CD14-positive monocyte (primary cell): ENCODE data around the gene CHRD. TPM values are rescaled to one million over a fixed set of nuclear protein-coding genes. Genes with fewer than 3 reads are reported as not detected.

Experiments used
- DNase-seq, 3 donors: peaks; one replicate each; pipeline ENCODE4 v3.0.0-alpha.2; 2011 to 2022
- H2AFZ ChIP-seq: 2 replicates; pipeline ENCODE4 v1.6.0; 2012; ENCODE audit warnings: mild to moderate bottlenecking, low read depth, low read length, inconsistent platforms; ENCODE audit not compliant: insufficient read depth, poor library complexity, severe bottlenecking
- H3K27ac ChIP-seq, 2 donors: 1 replicate in 1 of 2; 2 replicates in 1 of 2; pipeline ENCODE4 v1.5.1; 2012 to 2013; ENCODE audit warnings: low read length in 2 of 2, control low read depth in 1 of 2, inconsistent platforms in 1 of 2, low read depth in 1 of 2, mild to moderate bottlenecking in 1 of 2
- H3K27me3 ChIP-seq, 2 donors: one replicate each; pipeline versions ENCODE4 v1.6.0 to v1.6.1; 2011 to 2013; ENCODE audit warnings: low read length in 2 of 2; ENCODE audit not compliant: control insufficient read depth in 2 of 2, insufficient read depth in 2 of 2
- H3K36me3 ChIP-seq, 2 donors: replicated peaks in 1 of 2; 1 replicate in 1 of 2; 2 replicates in 1 of 2; pipeline versions ENCODE4 v1.5.1 to v1.6.1; 2012 to 2013; ENCODE audit warnings: low read length in 2 of 2, control low read depth in 1 of 2, inconsistent platforms in 1 of 2, mild to moderate bottlenecking in 1 of 2; ENCODE audit not compliant: insufficient read depth in 2 of 2, control insufficient read depth in 1 of 2
- H3K4me1 ChIP-seq, 2 donors: 1 replicate in 1 of 2; 2 replicates in 1 of 2; pipeline versions ENCODE4 v1.5.1 to v1.6.1; 2012 to 2013; ENCODE audit warnings: low read length in 2 of 2, control low read depth in 1 of 2, inconsistent platforms in 1 of 2, mild to moderate bottlenecking in 1 of 2, moderate library complexity in 1 of 2; ENCODE audit not compliant: insufficient read depth in 2 of 2, control insufficient read depth in 1 of 2
- H3K4me2 ChIP-seq: replicated peaks from 2 replicates; pipeline ENCODE3; 2012; ENCODE audit warnings: low read length, moderate library complexity, mild to moderate bottlenecking; ENCODE audit not compliant: poor library complexity, severe bottlenecking; ENCODE audit errors: extremely low read depth
- H3K4me3 ChIP-seq, 3 experiments: fragments of 200-600 bp in 1 of 3; sonication (generic) in 1 of 3; replicated peaks in 1 of 3; 1 replicate in 2 of 3; 2 replicates in 1 of 3; pipeline ENCODE4 v1.5.1; 2011 to 2013; ENCODE audit warnings: low read length in 3 of 3, mild to moderate bottlenecking in 3 of 3, control low read depth in 2 of 3, low read depth in 2 of 3, inconsistent platforms in 1 of 3, moderate library complexity in 1 of 3
- H3K79me2 ChIP-seq: 2 replicates; pipeline ENCODE4 v1.6.0; 2012; ENCODE audit warnings: mild to moderate bottlenecking, control low read depth, inconsistent platforms, low read length, moderate library complexity; ENCODE audit not compliant: insufficient read depth
- H3K9ac ChIP-seq: 2 replicates; pipeline ENCODE4 v1.6.0; 2017; ENCODE audit warnings: low read length, mild to moderate bottlenecking; ENCODE audit not compliant: insufficient read depth, poor library complexity, severe bottlenecking
- H3K9me3 ChIP-seq, 2 donors: replicated peaks in 1 of 2; 1 replicate in 1 of 2; 2 replicates in 1 of 2; pipeline versions ENCODE4 v1.5.1 to v1.6.1; 2012 to 2013; ENCODE audit warnings: low read length in 2 of 2, control low read depth in 1 of 2; ENCODE audit not compliant: control insufficient read depth in 1 of 2, insufficient read depth in 1 of 2
- H4K20me1 ChIP-seq: 2 replicates; pipeline ENCODE4 v1.6.0; 2012; ENCODE audit warnings: mild to moderate bottlenecking, low read length, control low read depth, moderate library complexity; ENCODE audit not compliant: insufficient read depth
- H3K27ac Mint-ChIP-seq, 7 donors: one replicate each; pipeline ENCODE4 v1.8.0; 2020; ENCODE audit warnings: mild to moderate bottlenecking in 7 of 7, mixed read lengths in 7 of 7, moderate library complexity in 6 of 7, inconsistent platforms in 2 of 7
- H3K27me3 Mint-ChIP-seq, 3 donors: one replicate each; pipeline ENCODE4 v1.8.0; 2021 to 2022; ENCODE audit warnings: low read depth in 3 of 3, mild to moderate bottlenecking in 3 of 3, mixed read lengths in 3 of 3, moderate library complexity in 3 of 3, inconsistent platforms in 1 of 3
- H3K36me3 Mint-ChIP-seq, 2 donors: one replicate each; pipeline ENCODE4 v1.8.0; 2020; ENCODE audit warnings: mixed read lengths in 2 of 2, inconsistent platforms in 1 of 2, mild to moderate bottlenecking in 1 of 2
- H3K4me1 Mint-ChIP-seq: one replicate; pipeline ENCODE4 v1.8.0; 2020; ENCODE audit warnings: mild to moderate bottlenecking, mixed read lengths
- H3K4me3 Mint-ChIP-seq, 2 donors: one replicate each; pipeline ENCODE4 v1.8.0; 2020; ENCODE audit warnings: mild to moderate bottlenecking in 2 of 2, mixed read lengths in 2 of 2, moderate library complexity in 1 of 2
- H3K9me3 Mint-ChIP-seq, 7 donors: one replicate each; pipeline ENCODE4 v1.8.0; 2020 to 2022; ENCODE audit warnings: mixed read lengths in 7 of 7, mild to moderate bottlenecking in 6 of 7, moderate library complexity in 6 of 7, inconsistent platforms in 2 of 7
- CTCF ChIP-seq: fragments of 200-600 bp; IDR thresholded peaks from one replicate; pipeline ENCODE4 v1.8.0; 2022; ENCODE audit warnings: antibody characterized with exemption, mild to moderate bottlenecking
- WGBS: methylation state at CpG from one replicate; pipeline ENCODE4 v1.1.5; 2013; ENCODE audit warnings: missing lambda C conversion rate; ENCODE audit not compliant: insufficient coverage; 5-methylcytosine and 5-hydroxymethylcytosine counted together
- intact Hi-C, 2 donors: fragments of 100-400 bp; cut with micrococcal nuclease; formaldehyde crosslinking; loops; one replicate each; pipeline versions ENCODE4 v1.15.0 to v1.15.1; 2023
- polyA plus RNA-seq, 3 donors: library from polyadenylated mRNA; depleted of rRNA in 1 of 3; unstranded in 2 of 3; stranded (reverse) in 1 of 3; fragments of 300-500 nt in 2 of 3; fragments of >200 nt in 1 of 3; fragmentation: Illumina TruSeq in 2 of 3; gene quantifications; 1 replicate in 2 of 3; 2 replicates in 1 of 3; pipeline ENCODE4 v1.2.3, GENCODE V29; 2012 to 2021

The CHRD gene
- polyA plus RNA-seq, 3 donors, result 0.03 TPM; not detected in 2

DNA sequence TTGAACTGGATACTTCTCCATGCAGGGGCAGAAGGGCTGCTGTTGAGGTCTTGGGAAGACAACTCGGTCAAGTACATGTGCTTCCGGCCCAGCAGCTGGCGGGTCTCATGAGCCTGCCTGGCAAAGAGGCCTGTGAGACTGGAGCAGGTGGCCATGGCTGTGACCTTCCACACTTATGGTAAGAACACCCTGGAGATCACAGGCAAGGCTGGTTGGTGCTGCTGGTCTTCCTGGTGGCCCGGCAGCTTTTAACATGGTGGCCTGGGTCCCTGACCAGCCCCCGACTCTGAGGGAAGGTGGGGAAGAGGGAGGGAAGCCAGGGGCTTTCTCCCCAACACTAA, 15.4 kb downstream of the CHRD start:
- no peaks in the 10 kb centered on the region for H3K9me3 Mint-ChIP-seq
- DNase-seq, result no peak
- no peak overlapping the region for H3K4me3 Mint-ChIP-seq
- H3K27ac Mint-ChIP-seq, result no peak overlapping the region
- Histone ChIP-seq H3K27ac (no peak overlapping the region), H4K20me1 (no peaks in the 10 kb centered on the region), H3K9ac (no peak overlapping the region), H3K9me3 (no peaks in the 10 kb centered on the region), H3K4me3 (no peak overlapping the region), H3K4me2 (no peak overlapping the region), H3K79me2 (no peaks in the 10 kb centered on the region), H2AFZ (no peak overlapping the region), H3K27me3 (peaks cover 0 to 12% of the 10 kb centered on the region in 2 donors), H3K36me3 (no peaks in the 10 kb centered on the region), H3K4me1 (no peaks in the 10 kb centered on the region)
- no peaks in the 10 kb centered on the region for H3K36me3 Mint-ChIP-seq
- no peaks in the 10 kb centered on the region for H3K4me1 Mint-ChIP-seq
- 90% methylated on average over 3 of the region's 5 CpGs for WGBS
- intact Hi-C loops, result no loop called here
- TF ChIP-seq CTCF, result no peak
- peaks cover 9 to 27% (median 15%) of the 10 kb centered on the region in 3 donors for H3K27me3 Mint-ChIP-seq

GRCh38 chr3:184399410-184399809, 19.6 kb downstream of the CHRD start:
- Histone ChIP-seq H4K20me1 (no peaks in the 10 kb centered on the region), H3K36me3 (no peaks in the 10 kb centered on the region), H3K4me3 (no peak overlapping the region), H3K4me2 (no peak overlapping the region), H3K4me1 (no peaks in the 10 kb centered on the region), H3K27ac (no peak overlapping the region), H2AFZ (no peak overlapping the region), H3K79me2 (no peaks in the 10 kb centered on the region), H3K9ac (no peak overlapping the region), H3K27me3 (peaks cover 0 to 22% of the 10 kb centered on the region in 2 donors), H3K9me3 (no peaks in the 10 kb centered on the region)
- TF ChIP-seq CTCF, result no peak
- Mint-ChIP-seq H3K4me3 (no peak overlapping the region), H3K4me1 (no peaks in the 10 kb centered on the region), H3K36me3 (no peaks in the 10 kb centered on the region), H3K27me3 (peaks cover 5 to 45% (median 22%) of the 10 kb centered on the region in 3 donors), H3K9me3 (no peaks in the 10 kb centered on the region), H3K27ac (no peak overlapping the region)
- no peak for DNase-seq
- intact Hi-C loops, result no loop called here
- WGBS, result no CpG with 5 or more reads among the region's 9 CpGs
